Right ventricle myocardium superior (tissue), 1 donor: Measurements from ENCODE around the gene SLC39A11. TPM values are rescaled to one million over a fixed set of nuclear protein-coding genes. Genes with fewer than 3 reads are reported as not detected.
"Not testable (repeated sequence)": the region's sequence is repeated elsewhere in the genome, so short reads cannot be mapped to it uniquely, and the experiment has no call there.

ENCODE experiments used
- ATAC-seq: fragments of 200-7000 bp; cut with Tn5 transposase; one replicate; pipeline ENCODE4 v1.9.1; 2020; ENCODE audit warnings: mild to moderate bottlenecking; ENCODE audit not compliant: poor library complexity
- DNase-seq: peaks from one replicate; pipeline ENCODE4 v3.0.0-alpha.2; 2020
- intact Hi-C: fragments of 100-400 bp; cut with DNase I; formaldehyde crosslinking; loops from one replicate; pipeline ENCODE4 v1.11.2; 2022
- total RNA-seq: library from RNA; stranded (reverse); fragmentation: NEBNext Ultra II Directional; extraction: Animal tissue kit (Norgen Biotek cat#: 25700); gene quantifications from one replicate; pipeline ENCODE4 v1.2.1, GENCODE V29; 2021
- donor health status: DM: no; HTN: yes; CAD: no; lungs with severe emphysema.

The SLC39A11 gene
- total RNA-seq, 1 donor from 2014 or later, result 5.5 TPM

- DNase-seq (no peak), ATAC-seq (no peak)
- intact Hi-C loops, result no loop called here
These were observed 287.4 kb downstream of the SLC39A11 start for GRCh38 chr17:72804949-72805707.

DNA sequence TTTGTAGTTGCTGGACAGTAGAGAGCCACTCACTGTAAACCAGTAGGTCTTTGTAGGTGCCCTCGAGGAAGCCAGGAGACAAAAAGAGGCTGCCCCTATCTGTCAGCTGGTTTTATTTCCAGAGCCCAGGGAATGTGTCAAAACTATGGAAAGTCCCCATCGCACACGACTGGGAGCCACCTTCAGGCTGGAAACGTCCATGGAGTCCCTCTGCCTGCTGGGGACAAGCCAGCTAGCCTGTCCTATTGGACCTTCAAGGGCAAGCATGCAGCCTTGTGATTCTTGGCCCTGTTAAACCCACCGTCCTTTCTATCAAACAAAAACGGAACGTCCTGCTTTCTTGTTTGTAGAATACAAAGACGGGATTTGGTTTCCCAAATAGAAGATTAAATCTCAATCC, 289.8 kb downstream of the SLC39A11 start:
- no peak for DNase-seq
- intact Hi-C loops, result no loop called here
- ATAC-seq, result no peak

GRCh38 chr17:72797142-72797541, 295.3 kb downstream of the SLC39A11 start:
- intact Hi-C loops, result no loop called here
- DNase-seq, result no peak
- ATAC-seq, result no peak

DNA sequence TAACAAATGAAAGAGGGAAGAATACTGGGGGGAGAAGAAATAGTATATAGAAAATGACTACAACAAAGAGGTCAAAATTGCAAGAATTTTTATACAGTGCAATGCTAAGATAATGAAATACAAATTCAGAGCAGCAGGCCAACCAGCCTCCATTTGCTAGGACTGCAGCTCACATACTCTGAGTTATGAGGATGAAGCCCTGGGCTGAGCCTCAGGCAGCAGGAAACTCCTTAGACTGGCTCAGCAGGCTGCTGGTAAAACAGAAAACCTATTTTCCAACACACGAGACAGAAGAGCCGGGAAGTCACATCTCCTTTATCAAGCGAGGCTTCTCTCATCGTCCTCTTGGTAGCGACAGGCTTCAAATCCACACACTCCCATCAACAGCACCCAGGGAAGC, 296.5 kb downstream of the SLC39A11 start:
- DNase-seq (no peak), ATAC-seq (no peak)
- intact Hi-C loops, result no loop called here

GRCh38 chr17:72794152-72794551, 298.3 kb downstream of the SLC39A11 start:
- intact Hi-C loops, result no loop called here
- DNase-seq, result no peak
- no peak for ATAC-seq

GRCh38 chr17:72792771-72793170, 299.7 kb downstream of the SLC39A11 start:
- DNase-seq (no peak), ATAC-seq (no peak)
- intact Hi-C loops, result no loop called here

- DNase-seq (no peak), ATAC-seq (no peak)
- intact Hi-C loops, result no loop called here
These were observed 302.3 kb downstream of the SLC39A11 start for GRCh38 chr17:72790190-72790589.

GRCh38 chr17:72789711-72790110, 302.8 kb downstream of the SLC39A11 start:
- no peak for ATAC-seq
- no peak for DNase-seq
- intact Hi-C loops, result no loop called here

- no peak for DNase-seq
- intact Hi-C loops, result no loop called here
- ATAC-seq, result no peak
These were observed 303.4 kb downstream of the SLC39A11 start for GRCh38 chr17:72788950-72789585.

DNA sequence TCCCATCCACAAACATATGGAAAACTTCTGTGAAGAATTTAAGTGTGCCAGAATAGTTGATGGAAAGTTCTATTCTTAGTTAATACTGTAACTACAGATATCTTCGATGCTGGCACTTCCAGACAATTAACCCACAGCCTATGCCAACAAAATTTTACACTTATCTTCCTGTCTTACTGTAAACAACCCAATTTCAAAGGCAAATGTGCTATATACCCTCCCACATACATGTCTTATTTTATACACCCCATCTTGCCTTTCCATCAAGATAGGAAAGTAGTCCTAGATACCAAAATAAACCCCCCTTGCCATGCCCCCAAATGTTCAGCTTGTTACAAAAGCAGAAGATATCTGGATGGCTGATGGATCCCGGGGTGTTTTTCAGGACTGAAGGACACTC, 306.3 kb downstream of the SLC39A11 start:
- ATAC-seq (no peak), DNase-seq (no peak)
- intact Hi-C loops, result no loop called here

GRCh38 chr17:72782985-72783701, 309.3 kb downstream of the SLC39A11 start:
- ATAC-seq (no peak), DNase-seq (no peak)
- intact Hi-C loops, result no loop called here

- ATAC-seq, DNase-seq, intact Hi-C loops: not testable (repeated sequence)
These were observed 310.1 kb downstream of the SLC39A11 start for GRCh38 chr17:72782437-72782836.

GRCh38 chr17:72778169-72779151, 314.0 kb downstream of the SLC39A11 start:
- DNase-seq (no peak), ATAC-seq (no peak)
- intact Hi-C loops, result no loop called here

GRCh38 chr17:72775919-72776318, 316.6 kb downstream of the SLC39A11 start:
- ATAC-seq (no peak), DNase-seq (no peak)
- intact Hi-C loops, result no loop called here

GRCh38 chr17:72775237-72775636, 317.3 kb downstream of the SLC39A11 start:
- ATAC-seq (no peak), DNase-seq (no peak)
- intact Hi-C loops, result no loop called here

DNA sequence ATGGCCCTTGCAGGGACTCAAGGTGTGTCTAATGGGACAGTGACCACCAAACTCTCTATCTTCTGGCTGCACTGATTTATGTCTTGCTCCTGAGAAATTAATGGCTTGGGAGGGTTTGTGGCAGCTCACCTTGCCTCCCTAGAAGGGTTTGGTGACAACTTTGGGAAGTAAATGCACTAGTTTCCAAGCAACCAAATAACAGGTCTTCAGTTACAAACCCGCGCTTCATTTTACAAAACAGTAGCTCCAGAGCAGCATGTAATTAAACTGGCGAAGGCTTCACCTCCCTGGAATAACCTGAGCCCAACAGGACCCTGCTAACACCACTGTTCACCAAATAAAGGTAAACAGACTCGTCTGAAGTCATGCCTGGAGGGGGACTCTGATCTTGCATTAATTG, 318.3 kb downstream of the SLC39A11 start:
- ATAC-seq (no peak), DNase-seq (no peak)
- intact Hi-C loops, result no loop called here

GRCh38 chr17:72773225-72773624, 319.3 kb downstream of the SLC39A11 start:
- ATAC-seq, DNase-seq, intact Hi-C loops: not testable (repeated sequence)

- no peak for ATAC-seq
- intact Hi-C loops, result no loop called here
- DNase-seq, result no peak
These were observed 320.1 kb downstream of the SLC39A11 start for GRCh38 chr17:72772331-72772821.

DNA sequence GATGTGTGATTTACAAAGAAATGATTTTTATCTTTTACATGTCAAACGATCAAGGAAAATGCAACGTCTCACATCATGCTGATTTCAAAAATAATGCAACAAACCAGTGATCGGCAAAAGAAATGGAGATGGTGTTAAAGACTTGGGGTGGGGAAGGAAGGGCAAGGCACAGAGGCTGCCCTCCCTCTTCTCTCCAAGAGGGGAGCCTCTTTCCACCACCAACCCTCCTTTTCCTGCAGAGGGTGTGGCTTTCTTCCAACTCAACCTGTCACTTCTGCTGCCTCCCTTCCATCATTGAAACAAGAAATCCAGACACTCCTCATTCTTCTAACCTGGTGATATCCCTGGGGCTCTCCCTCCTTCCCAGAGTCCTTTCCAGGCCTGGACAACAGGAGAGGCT, 320.8 kb downstream of the SLC39A11 start:
- intact Hi-C loops, result no loop called here
- ATAC-seq (no peak), DNase-seq (no peak)
